Tibial artery (tissue), 4 donors: ENCODE results near the gene LGALS8.
A peak's percentile ranks its signal among the peaks of the same experiment; 100 is the strongest.
"Not testable (repeated sequence)": the region's sequence is repeated elsewhere in the genome, so short reads cannot be mapped to it uniquely, and the experiment has no call there.

Experiments used
- DNase-seq, 2 donors: peaks; one replicate each; pipeline ENCODE4 v3.0.0-alpha.2; 2019
- H3K27ac ChIP-seq, 2 donors: fragments of 200-600 bp; sonication (generic) in 1 of 2; 1 replicate in 1 of 2; 2 replicates in 1 of 2; pipeline ENCODE4 v1.5.1; 2018 to 2019; ENCODE audit warnings: mild to moderate bottlenecking in 1 of 2
- H3K27me3 ChIP-seq, 2 donors: fragments of 200-600 bp; sonication (generic) in 1 of 2; one replicate each; pipeline versions ENCODE4 v1.5.1 to v1.6.0; 2016 to 2019
- H3K36me3 ChIP-seq, 3 donors: fragments of 200-600 bp; sonication (generic) in 2 of 3; one replicate each; pipeline ENCODE4 v1.5.1; 2016 to 2019; ENCODE audit warnings: mild to moderate bottlenecking in 2 of 3
- H3K4me1 ChIP-seq, 4 donors: fragments of 200-600 bp; sonication (generic) in 2 of 4; 1 replicate in 3 of 4; 2 replicates in 1 of 4; pipeline ENCODE4 v1.5.1; 2016 to 2019
- H3K4me3 ChIP-seq, 2 donors: fragments of 200-600 bp; sonication (generic) in 1 of 2; 1 replicate in 1 of 2; 2 replicates in 1 of 2; pipeline ENCODE4 v1.5.1; 2018 to 2019; ENCODE audit warnings: mild to moderate bottlenecking in 2 of 2
- H3K9me3 ChIP-seq, 3 donors: fragments of 200-600 bp; sonication (generic) in 1 of 3; one replicate each; pipeline ENCODE4 v1.5.1; 2016 to 2019
- intact Hi-C: fragments of 100-400 bp; cut with DNase I; formaldehyde crosslinking; loops from one replicate; pipeline ENCODE4 v1.15.0; 2023; ENCODE audit warnings: low total_unique reads
- TF ChIP-seq, protein P1 (sequence below), 2 experiments: fragments of 200-600 bp in 1 of 2; fragments of 450-650 bp in 1 of 2; IDR thresholded peaks; one replicate each; pipeline ENCODE4 v1.5.1; 2017 to 2019; ENCODE audit warnings: antibody characterized with exemption in 2 of 2, mild to moderate bottlenecking in 1 of 2, moderate library complexity in 1 of 2

Gene LGALS8

DNA sequence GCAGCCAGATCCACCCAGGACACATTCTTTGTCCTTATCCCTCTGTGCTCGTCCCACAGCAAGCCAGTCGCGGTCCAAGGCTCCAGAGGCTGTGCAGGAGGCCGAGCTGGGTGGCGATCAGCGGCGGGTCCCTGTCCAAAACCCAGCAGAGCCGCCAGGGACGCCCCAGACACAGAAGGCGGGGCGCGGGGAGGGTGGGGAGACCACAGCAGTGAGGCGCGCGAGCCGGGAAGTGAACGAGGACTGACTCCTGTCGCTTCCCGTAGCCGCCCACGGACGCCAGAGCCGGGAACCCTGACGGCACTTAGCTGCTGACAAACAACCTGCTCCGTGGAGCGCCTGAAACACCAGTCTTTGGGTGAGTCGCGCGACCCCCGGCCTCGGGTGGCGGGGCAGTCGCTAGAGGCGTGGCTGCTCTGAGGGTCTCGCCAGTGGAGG is at the start of gene LGALS8:
TSS of gene LGALS8 (plus strand) at position 279 of the 438 bp plus-strand sequence. CDS start 2,089 bp downstream, outside the sequence.
- no peaks in the 10 kb centered on the region for H3K9me3 ChIP-seq
- peaks cover 0 to 11% (median 2%) of the 10 kb centered on the region in 4 donors for H3K4me1 ChIP-seq
- H3K4me3 ChIP-seq, result peak within 1 kb of the TSS; percentile 87 to 92
- peak; percentile 90 to 93 for DNase-seq
- no peaks in the 10 kb centered on the region for H3K27me3 ChIP-seq
- intact Hi-C loops, result loop anchor here (5.0 to 10.0 kb wide), 2 partner anchors 241 to 419 kb away; partner anchors contain the start of gene ERO1B
- H3K36me3 ChIP-seq, result peaks cover 0 to 25% (median 12%) of the 10 kb centered on the region in 3 donors
- TF ChIP-seq, protein P1, sequence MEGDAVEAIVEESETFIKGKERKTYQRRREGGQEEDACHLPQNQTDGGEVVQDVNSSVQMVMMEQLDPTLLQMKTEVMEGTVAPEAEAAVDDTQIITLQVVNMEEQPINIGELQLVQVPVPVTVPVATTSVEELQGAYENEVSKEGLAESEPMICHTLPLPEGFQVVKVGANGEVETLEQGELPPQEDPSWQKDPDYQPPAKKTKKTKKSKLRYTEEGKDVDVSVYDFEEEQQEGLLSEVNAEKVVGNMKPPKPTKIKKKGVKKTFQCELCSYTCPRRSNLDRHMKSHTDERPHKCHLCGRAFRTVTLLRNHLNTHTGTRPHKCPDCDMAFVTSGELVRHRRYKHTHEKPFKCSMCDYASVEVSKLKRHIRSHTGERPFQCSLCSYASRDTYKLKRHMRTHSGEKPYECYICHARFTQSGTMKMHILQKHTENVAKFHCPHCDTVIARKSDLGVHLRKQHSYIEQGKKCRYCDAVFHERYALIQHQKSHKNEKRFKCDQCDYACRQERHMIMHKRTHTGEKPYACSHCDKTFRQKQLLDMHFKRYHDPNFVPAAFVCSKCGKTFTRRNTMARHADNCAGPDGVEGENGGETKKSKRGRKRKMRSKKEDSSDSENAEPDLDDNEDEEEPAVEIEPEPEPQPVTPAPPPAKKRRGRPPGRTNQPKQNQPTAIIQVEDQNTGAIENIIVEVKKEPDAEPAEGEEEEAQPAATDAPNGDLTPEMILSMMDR (IDR thresholded peaks at IDR 0.05), result no peak
- peak within 1 kb of the TSS; percentile 83 to 85 for H3K27ac ChIP-seq

GRCh38 chr1:236476019-236476418 is 47.8 kb upstream of the LGALS8 start:
- no peak for DNase-seq
- H3K4me3 ChIP-seq, result no peak overlapping the region
- H3K4me1 ChIP-seq, result no peaks in the 10 kb centered on the region
- peaks cover 0 to 7% of the 10 kb centered on the region in 2 donors for H3K27me3 ChIP-seq
- intact Hi-C loops, result no loop called here
- no peak overlapping the region for H3K27ac ChIP-seq
- no peaks in the 10 kb centered on the region for H3K9me3 ChIP-seq
- TF ChIP-seq, protein P1 (IDR thresholded peaks at IDR 0.05), result no peak
- H3K36me3 ChIP-seq, result no peaks in the 10 kb centered on the region

DNA sequence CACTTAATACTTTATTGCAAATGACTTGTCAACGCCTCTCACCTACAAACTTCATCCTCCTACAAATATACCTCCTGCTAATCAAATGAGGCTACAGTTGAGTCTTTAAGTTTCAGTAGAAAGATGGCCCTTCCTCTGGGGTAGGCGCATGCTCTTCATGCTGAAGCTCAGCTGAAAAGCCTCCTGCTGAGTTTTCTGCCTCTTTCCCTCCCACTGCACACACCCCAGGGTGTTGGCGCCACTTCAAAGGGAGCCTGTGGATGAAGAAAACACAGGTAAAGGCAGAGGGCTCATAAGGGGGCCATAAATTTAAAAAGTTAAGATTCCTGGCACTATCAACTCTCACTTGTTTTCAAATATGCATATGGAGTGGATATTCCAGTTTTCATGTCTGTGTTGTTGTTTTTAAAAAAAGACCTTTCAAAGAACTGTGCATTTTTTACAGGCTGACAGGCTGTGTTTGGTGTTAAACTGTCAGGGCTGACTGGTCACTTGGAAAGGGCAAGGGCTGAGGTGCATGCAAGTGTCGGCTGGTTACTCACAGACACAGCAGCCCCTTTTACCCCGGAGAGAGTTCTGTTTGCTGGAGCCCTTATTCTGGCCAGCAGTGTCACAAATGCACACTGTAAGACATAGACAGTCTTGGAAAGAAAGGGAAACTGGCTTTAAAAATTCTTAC is 42.9 kb upstream of the LGALS8 start:
- Histone ChIP-seq H3K9me3 (no peaks in the 10 kb centered on the region), H3K27me3 (no peaks in the 10 kb centered on the region), H3K4me1 (no peaks in the 10 kb centered on the region), H3K36me3 (no peaks in the 10 kb centered on the region), H3K4me3 (no peak overlapping the region), H3K27ac (no peak overlapping the region)
- DNase-seq, result no peak
- TF ChIP-seq, protein P1 (IDR thresholded peaks at IDR 0.05), result no peak
- intact Hi-C loops, result no loop called here

DNA sequence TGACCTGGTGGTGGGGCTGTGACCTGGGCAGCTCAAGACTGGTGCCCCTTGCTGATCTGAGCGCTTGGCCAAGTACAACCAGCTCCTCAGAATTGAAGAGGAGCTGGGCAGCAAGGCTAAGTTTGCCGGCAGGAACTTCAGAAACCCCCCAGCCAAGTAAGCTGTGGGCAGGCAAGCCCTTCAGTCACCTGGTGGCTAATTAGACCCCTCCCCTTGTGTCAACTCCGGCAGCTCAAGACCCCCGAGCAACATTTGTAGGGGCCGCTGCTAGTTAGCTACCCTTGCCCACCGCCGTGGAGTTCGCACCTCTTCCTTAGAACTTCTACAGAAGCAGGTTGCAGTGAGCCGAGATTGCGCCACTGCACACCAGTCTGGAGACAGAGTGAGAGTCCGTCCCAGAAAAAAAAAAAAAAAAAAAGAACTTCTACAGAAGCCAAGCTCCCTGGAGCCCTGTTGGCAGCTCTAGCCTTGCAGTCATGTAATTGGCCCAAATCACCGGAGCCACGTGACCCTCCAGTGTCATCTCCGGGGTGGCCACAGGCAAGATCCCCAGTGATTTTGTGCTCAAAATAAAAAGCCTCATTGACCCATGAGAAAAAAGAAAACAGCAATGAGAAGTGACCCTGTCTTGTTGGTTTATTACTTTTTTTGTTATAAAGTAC is 39.3 kb upstream of the LGALS8 start:
- no peak for DNase-seq
- intact Hi-C loops, result no loop called here
- H3K4me3 ChIP-seq, result no peak overlapping the region
- no peaks in the 10 kb centered on the region for H3K9me3 ChIP-seq
- H3K27me3 ChIP-seq, result peaks cover 0 to 2% of the 10 kb centered on the region in 2 donors
- TF ChIP-seq, protein P1 (IDR thresholded peaks at IDR 0.05), result no peak
- H3K4me1 ChIP-seq, result no peaks in the 10 kb centered on the region
- H3K36me3 ChIP-seq, result no peaks in the 10 kb centered on the region
- H3K27ac ChIP-seq, result no peak overlapping the region

DNA sequence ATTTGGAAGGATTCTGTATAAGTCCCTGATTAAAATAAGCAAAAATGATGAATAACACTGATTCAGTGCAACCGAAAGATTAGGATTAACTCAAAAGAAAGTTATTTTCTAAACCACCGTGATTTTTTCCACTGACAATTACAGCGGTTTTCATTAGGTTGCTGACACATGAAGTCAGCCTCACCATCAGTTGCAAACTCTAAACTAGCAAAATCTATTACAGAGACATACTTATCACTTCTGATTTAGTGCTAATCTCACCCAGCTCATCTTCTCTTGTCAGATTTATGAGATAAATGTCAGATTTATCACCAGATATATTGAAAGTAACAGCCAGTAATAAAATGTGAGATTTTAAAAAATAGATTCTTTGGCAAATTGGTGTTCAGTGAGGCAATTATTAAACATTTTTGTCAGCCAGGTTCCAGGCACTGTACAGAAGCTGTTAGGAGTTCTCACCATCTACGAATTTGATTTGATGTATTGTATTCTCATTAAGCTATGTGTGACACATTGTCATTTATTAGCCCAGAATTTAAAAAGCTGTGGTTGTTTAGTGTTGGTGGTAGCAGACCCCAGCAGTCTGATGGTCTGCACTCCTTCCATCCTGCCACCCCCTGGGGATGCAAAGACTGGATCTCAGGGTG is 37.3 kb upstream of the LGALS8 start:
- Histone ChIP-seq H3K9me3 (no peaks in the 10 kb centered on the region), H3K27ac (no peak overlapping the region), H3K27me3 (peaks cover 0 to 2% of the 10 kb centered on the region in 2 donors), H3K36me3 (no peaks in the 10 kb centered on the region), H3K4me1 (peaks cover 0 to 3% (median 0%) of the 10 kb centered on the region in 4 donors), H3K4me3 (no peak overlapping the region)
- TF ChIP-seq, protein P1 (IDR thresholded peaks at IDR 0.05), result no peak
- DNase-seq, result no peak
- intact Hi-C loops, result no loop called here

- intact Hi-C loops, H3K4me1 ChIP-seq, H3K36me3 ChIP-seq, H3K9me3 ChIP-seq, DNase-seq, H3K4me3 ChIP-seq, H3K27me3 ChIP-seq, H3K27ac ChIP-seq: not testable (repeated sequence)
These were observed 34.6 kb upstream of the LGALS8 start for GRCh38 chr1:236489161-236489560.
